Peyer's patch (tissue), 4 donors: ENCODE measurements around the gene HADHA.

Experiments used
- CTCF ChIP-seq, 6 experiments: fragments of 450-650 bp in 4 of 6; fragments of 200-600 bp in 2 of 6; sonication (generic) in 1 of 6; IDR thresholded peaks; one replicate each; pipeline ENCODE4 v1.5.1; 2017 to 2019; ENCODE audit warnings: antibody characterized with exemption in 6 of 6, mild to moderate bottlenecking in 3 of 6, moderate library complexity in 1 of 6
- POLR2A ChIP-seq, 2 donors: fragments of 450-650 bp; IDR thresholded peaks; one replicate each; pipeline ENCODE4 v1.5.1; 2017; ENCODE audit warnings: antibody characterized with exemption in 2 of 2, mild to moderate bottlenecking in 2 of 2, moderate library complexity in 2 of 2

GRCh38 chr2:26144031-26144430, 100.4 kb downstream of the HADHA start:
- TF ChIP-seq CTCF (IDR thresholded peaks at IDR 0.05) (no peak), POLR2A (IDR thresholded peaks at IDR 0.05) (no peak)
